MV-4-11 (cell line): Measurements from ENCODE around the gene POMGNT1.

Experiments used
- DNase-seq: peaks from one replicate; lab custom pipeline; 2025; lab: John Stamatoyannopoulos, UW

The POMGNT1 gene

GRCh38 chr1:46210561-46210960 lies 12.3 kb upstream of the POMGNT1 start:
- DNase-seq, result no peak

- DNase-seq, result no peak
Observed at GRCh38 chr1:46206399-46206798, 8.2 kb upstream of the POMGNT1 start.

- no peak for DNase-seq
Observed at GRCh38 chr1:46205791-46206190, 7.6 kb upstream of the POMGNT1 start.

DNA sequence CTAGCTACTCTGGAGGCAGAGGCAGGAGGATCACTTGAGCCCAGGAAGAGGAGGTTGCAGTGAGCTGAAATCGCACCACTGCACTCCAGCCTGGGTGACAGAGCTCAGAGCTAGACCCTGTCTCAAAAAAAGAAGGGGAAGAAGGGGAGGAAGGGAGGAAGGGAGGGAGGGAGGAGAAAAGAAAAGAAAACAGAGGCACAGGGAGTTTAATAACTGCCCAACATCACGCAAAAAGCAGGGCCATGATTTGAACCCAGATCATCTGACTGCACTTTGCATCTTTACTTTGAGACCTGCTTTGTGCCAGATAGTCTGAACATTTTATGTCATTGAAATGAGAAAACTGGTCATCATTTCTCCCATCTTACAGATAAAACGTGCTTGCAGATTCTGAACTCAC lies 6.9 kb upstream of the POMGNT1 start:
- no peak for DNase-seq

GRCh38 chr1:46204406-46204742 lies 6.1 kb upstream of the POMGNT1 start:
- DNase-seq, result no peak

- no peak for DNase-seq
Observed at GRCh38 chr1:46203738-46204405, 5.6 kb upstream of the POMGNT1 start.

DNA sequence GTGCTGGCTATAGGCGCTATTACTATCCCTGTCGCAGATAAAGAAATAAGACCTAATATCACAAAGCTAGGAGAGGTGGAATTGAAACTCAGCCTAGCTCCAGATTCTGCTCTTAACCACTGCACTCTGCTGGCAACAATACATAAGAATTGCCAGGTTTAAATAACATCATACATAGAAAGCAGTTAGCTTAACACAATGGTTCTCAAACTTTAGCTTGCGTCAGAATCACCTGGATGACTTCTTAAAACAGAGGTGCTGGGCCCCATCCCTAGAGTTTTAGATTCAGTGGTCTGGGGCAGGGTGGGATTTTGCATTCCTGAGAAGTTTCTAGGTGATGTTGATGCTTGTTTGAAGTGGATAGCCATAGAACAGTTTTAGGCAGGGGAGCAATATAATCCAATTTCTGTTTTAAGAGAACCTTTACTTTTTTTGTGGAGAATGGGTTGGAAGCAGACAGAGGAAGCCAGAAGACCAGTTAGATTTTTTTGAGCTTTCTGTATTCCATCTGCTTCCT lies 1.1 kb upstream of the POMGNT1 start:
- DNase-seq, result peak; percentile 23

GRCh38 chr1:46197560-46197963 lies 672 bp downstream of the POMGNT1 start:
- no peak for DNase-seq

- no peak for DNase-seq
Observed at GRCh38 chr1:46196609-46197008, 1.6 kb downstream of the POMGNT1 start.

- DNase-seq, result peak; percentile 11
Observed at GRCh38 chr1:46194641-46195193, 3.5 kb downstream of the POMGNT1 start.

GRCh38 chr1:46193984-46194570 lies 4.2 kb downstream of the POMGNT1 start:
- DNase-seq, result no peak

- DNase-seq, result no peak
Observed at GRCh38 chr1:46193285-46193684, 4.9 kb downstream of the POMGNT1 start.

DNA sequence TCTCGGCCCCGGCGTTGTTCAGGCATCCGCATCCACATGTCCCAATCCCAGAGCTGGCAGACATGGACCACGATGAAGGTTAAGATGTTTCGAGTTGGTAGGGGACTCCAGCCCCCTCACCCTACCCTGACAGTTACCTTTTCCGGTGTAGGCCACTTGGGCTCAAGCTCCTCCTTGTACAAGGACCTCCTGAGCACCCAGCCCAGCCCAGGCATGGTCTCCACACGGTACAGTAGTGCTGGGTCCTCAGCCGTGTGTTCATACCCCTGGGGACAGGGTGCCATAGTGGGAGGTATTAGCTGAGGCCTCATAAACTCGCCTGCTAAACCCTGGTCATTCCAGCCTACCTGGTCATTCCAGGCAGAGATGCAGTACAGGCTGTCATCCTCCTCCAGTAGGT lies 6.1 kb downstream of the POMGNT1 start:
- DNase-seq, result no peak

DNA sequence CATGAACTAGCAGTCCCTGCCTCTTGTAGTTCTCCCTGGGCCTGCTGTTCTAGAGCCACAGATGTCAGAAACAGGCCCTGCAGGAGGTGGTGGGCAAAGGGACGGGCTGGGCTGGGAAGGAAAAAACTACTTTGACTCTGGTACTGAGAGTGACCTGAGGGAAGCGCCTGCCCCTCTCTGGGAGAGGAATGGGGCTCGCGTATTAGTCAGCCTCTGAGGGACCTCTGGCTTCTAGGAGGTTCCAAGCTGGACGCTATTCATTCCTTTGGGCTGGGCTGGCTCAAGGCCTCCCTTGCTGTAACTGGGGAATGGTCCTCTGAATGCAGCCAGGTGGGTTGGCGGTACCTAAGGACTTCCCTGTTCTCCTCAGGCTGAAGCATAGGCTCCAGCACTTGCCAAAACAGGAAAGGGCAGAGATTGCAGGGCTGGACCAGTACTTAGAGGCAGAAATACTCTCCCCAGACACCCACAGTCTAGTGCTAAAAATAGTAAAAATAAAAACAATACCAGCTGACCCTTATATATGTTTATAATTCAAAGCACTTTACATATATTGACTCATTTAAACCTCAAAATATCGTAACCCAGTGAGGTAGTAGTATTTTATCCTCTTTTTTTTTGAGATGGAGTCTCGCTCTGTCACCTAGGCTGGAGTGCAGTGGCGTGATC lies 7.1 kb downstream of the POMGNT1 start:
- no peak for DNase-seq

GRCh38 chr1:46190539-46190938 lies 7.7 kb downstream of the POMGNT1 start:
- DNase-seq, result no peak

- DNase-seq, result no peak
Observed at GRCh38 chr1:46188295-46189030, 9.8 kb downstream of the POMGNT1 start.

DNA sequence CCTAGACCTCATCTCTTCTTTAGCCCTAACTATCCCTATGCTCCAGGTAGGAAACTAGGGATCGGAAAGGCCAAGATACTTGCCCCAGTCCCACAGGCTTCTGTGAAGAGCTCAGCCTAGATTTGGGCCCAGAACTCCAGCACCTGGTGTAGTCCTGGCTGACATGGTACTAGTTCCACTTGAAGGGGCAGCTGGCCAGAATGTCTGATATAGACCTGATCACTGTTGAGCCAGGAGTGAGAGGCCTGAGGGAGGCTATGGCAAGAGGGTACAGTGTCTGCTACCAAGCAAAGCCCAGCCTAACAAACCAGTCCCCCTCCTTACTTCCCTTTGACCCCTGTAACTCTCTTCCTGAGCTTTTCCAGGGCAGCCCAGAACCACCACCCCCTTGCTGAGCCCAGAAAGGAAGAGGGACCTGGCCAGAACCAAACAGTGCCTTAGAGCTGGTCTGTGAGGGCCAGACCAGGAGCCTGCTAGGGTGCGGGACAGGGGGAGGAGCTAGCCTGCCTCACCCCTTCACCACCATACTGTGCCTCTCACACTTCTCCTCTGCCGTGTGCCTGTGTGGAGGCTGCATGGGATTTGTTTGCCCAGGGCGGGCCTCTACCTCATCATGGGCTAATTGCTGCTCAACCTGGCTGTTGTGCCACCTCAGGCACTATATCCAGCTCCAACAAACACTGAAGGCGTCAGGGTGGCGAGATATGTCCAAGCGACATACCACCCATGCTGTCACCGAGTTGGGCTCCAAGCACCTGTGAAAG lies 10.9 kb downstream of the POMGNT1 start:
- no peak for DNase-seq

GRCh38 chr1:46186076-46186475 lies 12.2 kb downstream of the POMGNT1 start:
- no peak for DNase-seq

GRCh38 chr1:46184920-46185658 lies 13.1 kb downstream of the POMGNT1 start:
- no peak for DNase-seq

- DNase-seq, result peak; percentile 64
Observed at GRCh38 chr1:46183926-46184557, 14.2 kb downstream of the POMGNT1 start.
